Bronchial epithelial cell (primary cell): Measurements from ENCODE around the gene FITM1. TPM values are rescaled to one million over a fixed set of nuclear protein-coding genes. Genes with fewer than 3 reads are reported as not detected.

ENCODE experiments used
- DNase-seq: peaks from one replicate; pipeline ENCODE4 v3.0.0-alpha.2; 2010; ENCODE audit warnings: low read depth
- FAIRE-seq: peaks from 2 replicates; lab custom pipeline; 2011; peaks lifted over from hg19 to GRCh38; lab: Jason Lieb, UNC
- H3K27me3 ChIP-seq: 2 replicates; pipeline ENCODE4 v1.5.1; 2011; ENCODE audit warnings: low read length; ENCODE audit not compliant: control insufficient read depth, insufficient read depth
- H3K36me3 ChIP-seq: 2 replicates; pipeline ENCODE4 v1.5.1; 2011; ENCODE audit warnings: low read length; ENCODE audit not compliant: control insufficient read depth, insufficient read depth
- H3K4me3 ChIP-seq: 2 replicates; pipeline ENCODE4 v1.5.1; 2011; ENCODE audit warnings: mild to moderate bottlenecking, low read depth, low read length, control low read depth
- CTCF ChIP-seq: IDR thresholded peaks from 2 replicates; pipeline ENCODE4 v1.5.1; 2011; ENCODE audit warnings: mild to moderate bottlenecking, moderate library complexity, low read length, control low read depth, inconsistent platforms; ENCODE audit not compliant: insufficient read depth, severe bottlenecking
- total RNA-seq: library from RNA; depleted of rRNA; stranded (reverse); fragments of >200 nt; gene quantifications from 2 replicates; pipeline ENCODE4 v1.2.1, GENCODE V29; 2014

Gene FITM1
- total RNA-seq, 1 donor from 2014 or later, result not detected

GRCh38 chr14:24084440-24084839 is 46.0 kb upstream of the FITM1 start:
- H3K27me3 ChIP-seq, result peaks cover 5% of the 10 kb centered on the region
- no peak for TF ChIP-seq CTCF
- DNase-seq, result no peak
- H3K36me3 ChIP-seq, result no peaks in the 10 kb centered on the region
- H3K4me3 ChIP-seq, result no peak overlapping the region
- FAIRE-seq, result no peak

- no peak for TF ChIP-seq CTCF
- no peak for FAIRE-seq
- DNase-seq, result no peak
- H3K27me3 ChIP-seq, result peaks cover 4% of the 10 kb centered on the region
- H3K4me3 ChIP-seq, result no peak overlapping the region
- no peaks in the 10 kb centered on the region for H3K36me3 ChIP-seq
These were observed 45.2 kb upstream of the FITM1 start for GRCh38 chr14:24085215-24085614.

GRCh38 chr14:24086193-24086955 is 44.1 kb upstream of the FITM1 start:
- DNase-seq, result no peak
- peaks cover 4% of the 10 kb centered on the region for H3K27me3 ChIP-seq
- no peak for FAIRE-seq
- no peaks in the 10 kb centered on the region for H3K36me3 ChIP-seq
- no peak for TF ChIP-seq CTCF
- no peak overlapping the region for H3K4me3 ChIP-seq

GRCh38 chr14:24087004-24087403 is 43.5 kb upstream of the FITM1 start:
- no peaks in the 10 kb centered on the region for H3K36me3 ChIP-seq
- no peak for TF ChIP-seq CTCF
- FAIRE-seq, result no peak
- H3K4me3 ChIP-seq, result no peak overlapping the region
- no peak for DNase-seq
- peaks cover 2% of the 10 kb centered on the region for H3K27me3 ChIP-seq

GRCh38 chr14:24088095-24088494 is 42.4 kb upstream of the FITM1 start:
- DNase-seq (no peak), FAIRE-seq (no peak)
- H3K27me3 ChIP-seq, result no peaks in the 10 kb centered on the region
- no peaks in the 10 kb centered on the region for H3K36me3 ChIP-seq
- TF ChIP-seq CTCF, result no peak
- H3K4me3 ChIP-seq, result no peak overlapping the region

- no peak for DNase-seq
- Histone ChIP-seq H3K27me3 (no peaks in the 10 kb centered on the region), H3K36me3 (no peaks in the 10 kb centered on the region), H3K4me3 (no peak overlapping the region)
- no peak for FAIRE-seq
- TF ChIP-seq CTCF, result no peak
These were observed 40.6 kb upstream of the FITM1 start for GRCh38 chr14:24089890-24090289.
